ENCODE measurements around the gene LMBR1.

GRCh38 chr7:156693627-156694026 lies 199.4 kb downstream of the LMBR1 start:
- TF ChIP-seq, protein P1, sequence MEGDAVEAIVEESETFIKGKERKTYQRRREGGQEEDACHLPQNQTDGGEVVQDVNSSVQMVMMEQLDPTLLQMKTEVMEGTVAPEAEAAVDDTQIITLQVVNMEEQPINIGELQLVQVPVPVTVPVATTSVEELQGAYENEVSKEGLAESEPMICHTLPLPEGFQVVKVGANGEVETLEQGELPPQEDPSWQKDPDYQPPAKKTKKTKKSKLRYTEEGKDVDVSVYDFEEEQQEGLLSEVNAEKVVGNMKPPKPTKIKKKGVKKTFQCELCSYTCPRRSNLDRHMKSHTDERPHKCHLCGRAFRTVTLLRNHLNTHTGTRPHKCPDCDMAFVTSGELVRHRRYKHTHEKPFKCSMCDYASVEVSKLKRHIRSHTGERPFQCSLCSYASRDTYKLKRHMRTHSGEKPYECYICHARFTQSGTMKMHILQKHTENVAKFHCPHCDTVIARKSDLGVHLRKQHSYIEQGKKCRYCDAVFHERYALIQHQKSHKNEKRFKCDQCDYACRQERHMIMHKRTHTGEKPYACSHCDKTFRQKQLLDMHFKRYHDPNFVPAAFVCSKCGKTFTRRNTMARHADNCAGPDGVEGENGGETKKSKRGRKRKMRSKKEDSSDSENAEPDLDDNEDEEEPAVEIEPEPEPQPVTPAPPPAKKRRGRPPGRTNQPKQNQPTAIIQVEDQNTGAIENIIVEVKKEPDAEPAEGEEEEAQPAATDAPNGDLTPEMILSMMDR (IDR thresholded peaks at IDR 0.05; ENCODE audit: low read depth, low read length, poor library complexity, severe bottlenecking) = no peak
- no peak for TF ChIP-seq EZH2phosphoT487 (IDR thresholded peaks at IDR 0.05; ENCODE audit: borderline replicate concordance, low read length)

Measured in DOHH2 (cell line).